ENCODE results near the gene FAM76B.

FAM76B gene

GRCh38 chr11:95762534-95762933, 27.0 kb downstream of the FAM76B start:
- H3K9me3 ChIP-seq (ENCODE audit: control insufficient read depth in 1 of 2, low read length in 2 of 2), result no peaks in the 10 kb centered on the region
- H3K27me3 ChIP-seq (ENCODE audit: low read depth, low read length), result no peaks in the 10 kb centered on the region
- H3K27ac ChIP-seq (ENCODE audit: low read length), result no peak overlapping the region
- H3K36me3 ChIP-seq (ENCODE audit: control insufficient read depth in 1 of 2, insufficient read depth in 2 of 2, low read length in 2 of 2), result no peaks in the 10 kb centered on the region
- no peaks in the 10 kb centered on the region for H3K4me1 ChIP-seq (ENCODE audit: control insufficient read depth in 1 of 2, insufficient read depth in 2 of 2, low read length in 2 of 2)
- no peak overlapping the region for H3K4me3 ChIP-seq (ENCODE audit: low read depth in 1 of 2, low read length in 2 of 2)

GRCh38 chr11:95760941-95761340, 28.6 kb downstream of the FAM76B start:
- H3K27ac ChIP-seq (ENCODE audit: low read length), result no peak overlapping the region
- no peak overlapping the region for H3K4me3 ChIP-seq (ENCODE audit: low read depth in 1 of 2, low read length in 2 of 2)
- H3K27me3 ChIP-seq (ENCODE audit: low read depth, low read length), result no peaks in the 10 kb centered on the region
- H3K4me1 ChIP-seq (ENCODE audit: control insufficient read depth in 1 of 2, insufficient read depth in 2 of 2, low read length in 2 of 2), result no peaks in the 10 kb centered on the region
- H3K9me3 ChIP-seq (ENCODE audit: control insufficient read depth in 1 of 2, low read length in 2 of 2), result no peaks in the 10 kb centered on the region
- H3K36me3 ChIP-seq (ENCODE audit: control insufficient read depth in 1 of 2, insufficient read depth in 2 of 2, low read length in 2 of 2), result no peaks in the 10 kb centered on the region

- Histone ChIP-seq H3K4me3 (ENCODE audit: low read depth in 1 of 2, low read length in 2 of 2) (no peak overlapping the region), H3K4me1 (ENCODE audit: control insufficient read depth in 1 of 2, insufficient read depth in 2 of 2, low read length in 2 of 2) (no peaks in the 10 kb centered on the region), H3K27me3 (ENCODE audit: low read depth, low read length) (no peaks in the 10 kb centered on the region), H3K9me3 (ENCODE audit: control insufficient read depth in 1 of 2, low read length in 2 of 2) (no peaks in the 10 kb centered on the region), H3K27ac (ENCODE audit: low read length) (no peak overlapping the region), H3K36me3 (ENCODE audit: control insufficient read depth in 1 of 2, insufficient read depth in 2 of 2, low read length in 2 of 2) (no peaks in the 10 kb centered on the region)
Observed at GRCh38 chr11:95751515-95751914, 38.1 kb downstream of the FAM76B start.

GRCh38 chr11:95750101-95750500, 39.5 kb downstream of the FAM76B start:
- Histone ChIP-seq H3K9me3 (ENCODE audit: control insufficient read depth in 1 of 2, low read length in 2 of 2) (no peaks in the 10 kb centered on the region), H3K27ac (ENCODE audit: low read length) (no peak overlapping the region), H3K27me3 (ENCODE audit: low read depth, low read length) (no peaks in the 10 kb centered on the region)

GRCh38 chr11:95739108-95739938, 50.3 kb downstream of the FAM76B start:
- Histone ChIP-seq H3K36me3 (ENCODE audit: control insufficient read depth in 1 of 2, insufficient read depth in 2 of 2, low read length in 2 of 2) (no peaks in the 10 kb centered on the region), H3K9me3 (ENCODE audit: control insufficient read depth in 1 of 2, low read length in 2 of 2) (no peaks in the 10 kb centered on the region), H3K4me3 (ENCODE audit: low read depth in 1 of 2, low read length in 2 of 2) (no peak overlapping the region), H3K27ac (ENCODE audit: low read length) (no peak overlapping the region), H3K4me1 (ENCODE audit: control insufficient read depth in 1 of 2, insufficient read depth in 2 of 2, low read length in 2 of 2) (no peaks in the 10 kb centered on the region), H3K27me3 (ENCODE audit: low read depth, low read length) (no peaks in the 10 kb centered on the region)

More at GRCh38 chr11:95750101-95750500, 39.5 kb downstream of the FAM76B start:
- no peaks in the 10 kb centered on the region for H3K4me1 ChIP-seq (ENCODE audit: control insufficient read depth in 1 of 2, insufficient read depth in 2 of 2, low read length in 2 of 2)
- H3K36me3 ChIP-seq (ENCODE audit: control insufficient read depth in 1 of 2, insufficient read depth in 2 of 2, low read length in 2 of 2), result no peaks in the 10 kb centered on the region
- H3K4me3 ChIP-seq (ENCODE audit: low read depth in 1 of 2, low read length in 2 of 2), result no peak overlapping the region

- no peaks in the 10 kb centered on the region for H3K27me3 ChIP-seq (ENCODE audit: low read depth, low read length)
- H3K4me1 ChIP-seq (ENCODE audit: control insufficient read depth in 1 of 2, insufficient read depth in 2 of 2, low read length in 2 of 2), result no peaks in the 10 kb centered on the region
- H3K36me3 ChIP-seq (ENCODE audit: control insufficient read depth in 1 of 2, insufficient read depth in 2 of 2, low read length in 2 of 2), result no peaks in the 10 kb centered on the region
- no peak overlapping the region for H3K4me3 ChIP-seq (ENCODE audit: low read depth in 1 of 2, low read length in 2 of 2)
- H3K9me3 ChIP-seq (ENCODE audit: control insufficient read depth in 1 of 2, low read length in 2 of 2), result no peaks in the 10 kb centered on the region
- H3K27ac ChIP-seq (ENCODE audit: low read length), result no peak overlapping the region
Observed at GRCh38 chr11:95736809-95737208, 52.8 kb downstream of the FAM76B start.

GRCh38 chr11:95736355-95736754, 53.2 kb downstream of the FAM76B start:
- Histone ChIP-seq H3K9me3 (ENCODE audit: control insufficient read depth in 1 of 2, low read length in 2 of 2) (no peaks in the 10 kb centered on the region), H3K4me1 (ENCODE audit: control insufficient read depth in 1 of 2, insufficient read depth in 2 of 2, low read length in 2 of 2) (no peaks in the 10 kb centered on the region), H3K4me3 (ENCODE audit: low read depth in 1 of 2, low read length in 2 of 2) (no peak overlapping the region), H3K27me3 (ENCODE audit: low read depth, low read length) (no peaks in the 10 kb centered on the region), H3K27ac (ENCODE audit: low read length) (no peak overlapping the region), H3K36me3 (ENCODE audit: control insufficient read depth in 1 of 2, insufficient read depth in 2 of 2, low read length in 2 of 2) (no peaks in the 10 kb centered on the region)

GRCh38 chr11:95734009-95734572, 55.5 kb downstream of the FAM76B start:
- H3K9me3 ChIP-seq (ENCODE audit: control insufficient read depth in 1 of 2, low read length in 2 of 2), result no peaks in the 10 kb centered on the region
- no peak overlapping the region for H3K4me3 ChIP-seq (ENCODE audit: low read depth in 1 of 2, low read length in 2 of 2)
- H3K36me3 ChIP-seq (ENCODE audit: control insufficient read depth in 1 of 2, insufficient read depth in 2 of 2, low read length in 2 of 2), result no peaks in the 10 kb centered on the region
- no peaks in the 10 kb centered on the region for H3K27me3 ChIP-seq (ENCODE audit: low read depth, low read length)
- H3K4me1 ChIP-seq (ENCODE audit: control insufficient read depth in 1 of 2, insufficient read depth in 2 of 2, low read length in 2 of 2), result no peaks in the 10 kb centered on the region
- no peak overlapping the region for H3K27ac ChIP-seq (ENCODE audit: low read length)

GRCh38 chr11:95732930-95733602, 56.5 kb downstream of the FAM76B start:
- Histone ChIP-seq H3K4me3 (ENCODE audit: low read depth in 1 of 2, low read length in 2 of 2) (no peak overlapping the region), H3K27ac (ENCODE audit: low read length) (no peak overlapping the region), H3K4me1 (ENCODE audit: control insufficient read depth in 1 of 2, insufficient read depth in 2 of 2, low read length in 2 of 2) (no peaks in the 10 kb centered on the region), H3K27me3 (ENCODE audit: low read depth, low read length) (no peaks in the 10 kb centered on the region), H3K9me3 (ENCODE audit: control insufficient read depth in 1 of 2, low read length in 2 of 2) (no peaks in the 10 kb centered on the region), H3K36me3 (ENCODE audit: control insufficient read depth in 1 of 2, insufficient read depth in 2 of 2, low read length in 2 of 2) (no peaks in the 10 kb centered on the region)

- Histone ChIP-seq H3K4me3 (ENCODE audit: low read depth in 1 of 2, low read length in 2 of 2) (no peak overlapping the region), H3K36me3 (ENCODE audit: control insufficient read depth in 1 of 2, insufficient read depth in 2 of 2, low read length in 2 of 2) (no peaks in the 10 kb centered on the region), H3K4me1 (ENCODE audit: control insufficient read depth in 1 of 2, insufficient read depth in 2 of 2, low read length in 2 of 2) (no peaks in the 10 kb centered on the region), H3K27me3 (ENCODE audit: low read depth, low read length) (no peaks in the 10 kb centered on the region), H3K9me3 (ENCODE audit: control insufficient read depth in 1 of 2, low read length in 2 of 2) (no peaks in the 10 kb centered on the region), H3K27ac (ENCODE audit: low read length) (no peak overlapping the region)
Observed at GRCh38 chr11:95729462-95729861, 60.1 kb downstream of the FAM76B start.

- no peaks in the 10 kb centered on the region for H3K9me3 ChIP-seq (ENCODE audit: control insufficient read depth in 1 of 2, low read length in 2 of 2)
- H3K4me3 ChIP-seq (ENCODE audit: low read depth in 1 of 2, low read length in 2 of 2), result no peak overlapping the region
- no peak overlapping the region for H3K27ac ChIP-seq (ENCODE audit: low read length)
- no peaks in the 10 kb centered on the region for H3K4me1 ChIP-seq (ENCODE audit: control insufficient read depth in 1 of 2, insufficient read depth in 2 of 2, low read length in 2 of 2)
- H3K27me3 ChIP-seq (ENCODE audit: low read depth, low read length), result no peaks in the 10 kb centered on the region
- H3K36me3 ChIP-seq (ENCODE audit: control insufficient read depth in 1 of 2, insufficient read depth in 2 of 2, low read length in 2 of 2), result no peaks in the 10 kb centered on the region
Observed at GRCh38 chr11:95728790-95729189, 60.8 kb downstream of the FAM76B start.

Measured in muscle layer of duodenum (tissue), 2 donors.